Tibial nerve (tissue), 4 donors: ENCODE results near the gene NRN1L. TPM values are rescaled to one million over a fixed set of nuclear protein-coding genes. Genes with fewer than 3 reads are reported as not detected.

Experiments used
- DNase-seq, 2 donors: peaks; one replicate each; pipeline ENCODE4 v3.0.0-alpha.2; 2019; ENCODE audit warnings: low spot score in 2 of 2
- H3K27ac ChIP-seq, 4 donors: fragments of 200-600 bp; sonication (generic) in 3 of 4; one replicate each; pipeline ENCODE4 v1.5.1; 2017 to 2019; ENCODE audit warnings: mild to moderate bottlenecking in 1 of 4
- H3K27me3 ChIP-seq, 2 donors: fragments of 200-600 bp; sonication (generic) in 1 of 2; one replicate each; pipeline versions ENCODE4 v1.5.1 to v1.6.0; 2017 to 2019
- H3K36me3 ChIP-seq, 3 donors: fragments of 200-600 bp; sonication (generic); one replicate each; pipeline ENCODE4 v1.5.1; 2018 to 2019
- H3K4me1 ChIP-seq, 4 donors: fragments of 200-600 bp; sonication (generic) in 3 of 4; one replicate each; pipeline ENCODE4 v1.5.1; 2017 to 2019
- H3K4me3 ChIP-seq, 4 donors: fragments of 200-600 bp; sonication (generic) in 3 of 4; one replicate each; pipeline ENCODE4 v1.5.1; 2017 to 2019; ENCODE audit warnings: mild to moderate bottlenecking in 1 of 4, moderate library complexity in 1 of 4
- H3K9me3 ChIP-seq, 4 donors: fragments of 200-600 bp; sonication (generic) in 3 of 4; one replicate each; pipeline ENCODE4 v1.5.1; 2017 to 2019
- CTCF ChIP-seq, 5 experiments: fragments of 200-600 bp in 3 of 5; fragments of 450-650 bp in 2 of 5; sonication (generic) in 3 of 5; IDR thresholded peaks; one replicate each; pipeline ENCODE4 v1.5.1; 2016 to 2019; ENCODE audit warnings: antibody characterized with exemption in 5 of 5, mild to moderate bottlenecking in 3 of 5, moderate library complexity in 2 of 5
- EP300 ChIP-seq, 2 donors: sonication (generic); formaldehyde crosslinking; IDR thresholded peaks; one replicate each; pipeline ENCODE4 v1.6.1; 2017; ENCODE audit warnings: antibody characterized with exemption in 2 of 2, mild to moderate bottlenecking in 1 of 2
- POLR2A ChIP-seq, 2 donors: fragments of 450-650 bp; IDR thresholded peaks; one replicate each; pipeline ENCODE4 v1.6.1; 2017; ENCODE audit warnings: antibody characterized with exemption in 2 of 2, mild to moderate bottlenecking in 2 of 2, moderate library complexity in 2 of 2
- WGBS, 2 donors: methylation state at CpG; one replicate each; pipeline ENCODE4 v1.1.5; 2018; 5-methylcytosine and 5-hydroxymethylcytosine counted together
- total RNA-seq, 4 donors: library from RNA; depleted of rRNA; stranded (reverse); fragments of >200 nt; gene quantifications; one replicate each; pipeline ENCODE4 v1.1.0, GENCODE V29; 2016

The NRN1L gene
- total RNA-seq, 4 donors from 2014 or later: 2.0 to 15.1 (median 3.9) TPM

- H3K36me3 ChIP-seq: peaks cover 0 to 64% (median 11%) of the 10 kb centered on the region in 3 donors
- 90 to 92% methylated on average over 14 of the region's 14 CpGs for WGBS, 2 donors
- no peak overlapping the region for H3K27ac ChIP-seq
- DNase-seq: no peak
- no peaks in the 10 kb centered on the region for H3K27me3 ChIP-seq
- no peak overlapping the region for H3K4me3 ChIP-seq
- H3K9me3 ChIP-seq: no peaks in the 10 kb centered on the region
- peaks cover 0 to 35% (median 9%) of the 10 kb centered on the region in 4 donors for H3K4me1 ChIP-seq
- no peak for TF ChIP-seq POLR2A (IDR thresholded peaks at IDR 0.05)
- TF ChIP-seq CTCF (IDR thresholded peaks at IDR 0.05): no peak
- no peak for TF ChIP-seq EP300 (IDR thresholded peaks at IDR 0.05)
These were observed 45.5 kb downstream of the NRN1L start for GRCh38 chr16:67930191-67930590.

GRCh38 chr16:67930678-67931211 lies 46.1 kb downstream of the NRN1L start:
- no peak for DNase-seq
- H3K4me1 ChIP-seq: peaks cover 0 to 35% (median 12%) of the 10 kb centered on the region in 4 donors
- TF ChIP-seq EP300 (IDR thresholded peaks at IDR 0.05): no peak
- TF ChIP-seq CTCF (IDR thresholded peaks at IDR 0.05): no peak
- TF ChIP-seq POLR2A (IDR thresholded peaks at IDR 0.05): no peak
- no peaks in the 10 kb centered on the region for H3K9me3 ChIP-seq
- H3K4me3 ChIP-seq: no peak overlapping the region
- no peaks in the 10 kb centered on the region for H3K27me3 ChIP-seq
- H3K27ac ChIP-seq: no peak overlapping the region
- 86 to 88% methylated on average over 14 to 16 of the region's 17 CpGs for WGBS, 2 donors
- H3K36me3 ChIP-seq: peaks cover 0 to 64% (median 11%) of the 10 kb centered on the region in 3 donors

GRCh38 chr16:67931712-67932461 lies 47.2 kb downstream of the NRN1L start, which contains the start of gene CTRL:
Gene CTRL (minus strand): TSS chr16:67931862. CDS start chr16:67931852, 10 bp downstream.
- WGBS, 2 donors: 85 to 87% methylated on average over 12 to 13 of the region's 15 CpGs
- Histone ChIP-seq H3K36me3 (peaks cover 0 to 59% (median 11%) of the 10 kb centered on the region in 3 donors), H3K4me3 (no peak within 1 kb of the TSS), H3K9me3 (no peaks in the 10 kb centered on the region), H3K27me3 (no peaks in the 10 kb centered on the region), H3K4me1 (peaks cover 0 to 25% (median 13%) of the 10 kb centered on the region in 4 donors), H3K27ac (no peak within 1 kb of the TSS)
- TF ChIP-seq CTCF (IDR thresholded peaks at IDR 0.05) (no peak), EP300 (IDR thresholded peaks at IDR 0.05) (no peak), POLR2A (IDR thresholded peaks at IDR 0.05) (no peak)
- no peak for DNase-seq

GRCh38 chr16:67932462-67932840 lies 47.8 kb downstream of the NRN1L start:
- WGBS, 2 donors: 85 to 100% methylated on average over 2 to 4 of the region's 4 CpGs
- peaks cover 0 to 53% (median 8%) of the 10 kb centered on the region in 3 donors for H3K36me3 ChIP-seq

More at GRCh38 chr16:67932462-67932840, 47.8 kb downstream of the NRN1L start:
- no peak overlapping the region for H3K27ac ChIP-seq
- no peak for DNase-seq
- no peaks in the 10 kb centered on the region for H3K9me3 ChIP-seq
- H3K27me3 ChIP-seq: no peaks in the 10 kb centered on the region
- TF ChIP-seq EP300 (IDR thresholded peaks at IDR 0.05) (no peak), POLR2A (IDR thresholded peaks at IDR 0.05) (no peak), CTCF (IDR thresholded peaks at IDR 0.05) (no peak)
- peaks cover 0 to 28% (median 19%) of the 10 kb centered on the region in 4 donors for H3K4me1 ChIP-seq
- no peak overlapping the region for H3K4me3 ChIP-seq
